Right atrium auricular region (tissue), 2 donors: ENCODE measurements around the gene C22orf39. TPM values are rescaled to one million over a fixed set of nuclear protein-coding genes. Genes with fewer than 3 reads are reported as not detected.
A peak's percentile ranks its signal among the peaks of the same experiment; 100 is the strongest.

ENCODE experiments used
- DNase-seq: peaks from one replicate; pipeline ENCODE4 v3.0.0-alpha.2; 2019; ENCODE audit warnings: low spot score
- H3K27ac ChIP-seq, 2 donors: fragments of 200-600 bp; sonication (generic); 1 replicate in 1 of 2; 2 replicates in 1 of 2; pipeline ENCODE4 v1.5.1; 2016 to 2019
- H3K27me3 ChIP-seq, 2 donors: fragments of 200-600 bp; sonication (generic); one replicate each; pipeline versions ENCODE4 v1.5.1 to v1.6.0; 2017 to 2019
- H3K36me3 ChIP-seq: fragments of 200-600 bp; sonication (generic); one replicate; pipeline ENCODE4 v1.5.1; 2016
- H3K4me1 ChIP-seq, 2 donors: fragments of 200-600 bp; sonication (generic); one replicate each; pipeline versions ENCODE4 v1.5.1 to v1.6.0; 2017 to 2019
- H3K4me3 ChIP-seq, 2 donors: fragments of 200-600 bp; sonication (generic); 1 replicate in 1 of 2; 2 replicates in 1 of 2; pipeline ENCODE4 v1.5.1; 2017 to 2019; ENCODE audit warnings: mild to moderate bottlenecking in 1 of 2, moderate library complexity in 1 of 2
- H3K9me3 ChIP-seq, 2 donors: fragments of 200-600 bp; sonication (generic); one replicate each; pipeline ENCODE4 v1.5.1; 2019
- total RNA-seq, 2 donors: library from RNA; depleted of rRNA; stranded (reverse); fragments of >200 nt; gene quantifications; one replicate each; pipeline ENCODE4 v1.1.0, GENCODE V29; 2016
- TF ChIP-seq, protein P1 (sequence below), 2 donors: fragments of 200-600 bp; sonication (generic); IDR thresholded peaks; one replicate each; pipeline ENCODE4 v1.5.1; 2019; ENCODE audit warnings: antibody characterized with exemption in 2 of 2

C22orf39 gene
- total RNA-seq, 2 donors from 2014 or later: 61.0 to 68.7 TPM

DNA sequence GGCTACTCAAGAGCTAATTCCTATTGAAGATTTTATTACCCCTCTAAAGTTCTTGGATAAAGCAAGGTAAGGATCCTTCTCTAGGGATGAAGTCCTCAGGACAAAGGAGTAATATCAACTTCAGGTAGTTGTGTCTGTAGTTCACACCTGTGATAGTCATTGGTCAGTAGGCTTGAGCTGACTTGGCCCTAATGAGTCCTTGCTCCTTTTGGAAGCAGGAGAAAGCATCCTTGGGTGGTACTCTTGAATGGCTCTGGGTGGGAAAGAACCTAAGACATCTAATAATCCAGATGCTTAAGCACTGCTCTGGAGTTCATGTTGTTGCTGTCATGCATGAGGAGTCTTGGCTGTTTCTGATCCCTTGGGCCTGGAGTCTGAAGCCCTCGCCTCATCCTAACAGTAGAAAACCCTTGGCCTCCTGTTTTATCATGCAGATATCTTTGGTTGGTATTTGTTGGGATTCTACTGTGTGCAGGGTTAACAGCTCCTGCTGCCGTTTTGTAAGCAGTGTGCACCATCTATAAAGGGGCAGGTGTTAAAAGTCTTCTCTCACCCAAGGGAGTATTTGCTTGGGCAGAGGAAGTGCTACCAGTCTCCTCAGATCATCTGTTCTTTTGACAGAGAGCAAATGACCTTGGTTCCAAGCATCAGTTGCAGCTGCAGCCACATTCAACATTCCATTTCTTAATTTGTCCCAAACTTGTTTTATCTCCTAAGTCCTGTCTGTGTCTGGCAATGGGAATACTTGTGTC lies 12.5 kb downstream of the C22orf39 start:
- no peaks in the 10 kb centered on the region for H3K9me3 ChIP-seq
- peaks cover 0 to 22% of the 10 kb centered on the region in 2 donors for H3K4me1 ChIP-seq
- peaks cover 26% of the 10 kb centered on the region for H3K36me3 ChIP-seq
- H3K4me3 ChIP-seq: no peak overlapping the region
- H3K27ac ChIP-seq: no peak overlapping the region
- TF ChIP-seq, protein P1, sequence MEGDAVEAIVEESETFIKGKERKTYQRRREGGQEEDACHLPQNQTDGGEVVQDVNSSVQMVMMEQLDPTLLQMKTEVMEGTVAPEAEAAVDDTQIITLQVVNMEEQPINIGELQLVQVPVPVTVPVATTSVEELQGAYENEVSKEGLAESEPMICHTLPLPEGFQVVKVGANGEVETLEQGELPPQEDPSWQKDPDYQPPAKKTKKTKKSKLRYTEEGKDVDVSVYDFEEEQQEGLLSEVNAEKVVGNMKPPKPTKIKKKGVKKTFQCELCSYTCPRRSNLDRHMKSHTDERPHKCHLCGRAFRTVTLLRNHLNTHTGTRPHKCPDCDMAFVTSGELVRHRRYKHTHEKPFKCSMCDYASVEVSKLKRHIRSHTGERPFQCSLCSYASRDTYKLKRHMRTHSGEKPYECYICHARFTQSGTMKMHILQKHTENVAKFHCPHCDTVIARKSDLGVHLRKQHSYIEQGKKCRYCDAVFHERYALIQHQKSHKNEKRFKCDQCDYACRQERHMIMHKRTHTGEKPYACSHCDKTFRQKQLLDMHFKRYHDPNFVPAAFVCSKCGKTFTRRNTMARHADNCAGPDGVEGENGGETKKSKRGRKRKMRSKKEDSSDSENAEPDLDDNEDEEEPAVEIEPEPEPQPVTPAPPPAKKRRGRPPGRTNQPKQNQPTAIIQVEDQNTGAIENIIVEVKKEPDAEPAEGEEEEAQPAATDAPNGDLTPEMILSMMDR (IDR thresholded peaks at IDR 0.05): no peak
- no peaks in the 10 kb centered on the region for H3K27me3 ChIP-seq
- no peak for DNase-seq

- Histone ChIP-seq H3K4me3 (no peak overlapping the region), H3K27me3 (no peaks in the 10 kb centered on the region), H3K9me3 (no peaks in the 10 kb centered on the region), H3K36me3 (peaks cover 26% of the 10 kb centered on the region), H3K4me1 (peaks cover 0 to 27% of the 10 kb centered on the region in 2 donors), H3K27ac (no peak overlapping the region)
- DNase-seq: no peak
- TF ChIP-seq, protein P1 (IDR thresholded peaks at IDR 0.05): no peak
Observed at GRCh38 chr22:19434401-19434800, 13.1 kb downstream of the C22orf39 start.

DNA sequence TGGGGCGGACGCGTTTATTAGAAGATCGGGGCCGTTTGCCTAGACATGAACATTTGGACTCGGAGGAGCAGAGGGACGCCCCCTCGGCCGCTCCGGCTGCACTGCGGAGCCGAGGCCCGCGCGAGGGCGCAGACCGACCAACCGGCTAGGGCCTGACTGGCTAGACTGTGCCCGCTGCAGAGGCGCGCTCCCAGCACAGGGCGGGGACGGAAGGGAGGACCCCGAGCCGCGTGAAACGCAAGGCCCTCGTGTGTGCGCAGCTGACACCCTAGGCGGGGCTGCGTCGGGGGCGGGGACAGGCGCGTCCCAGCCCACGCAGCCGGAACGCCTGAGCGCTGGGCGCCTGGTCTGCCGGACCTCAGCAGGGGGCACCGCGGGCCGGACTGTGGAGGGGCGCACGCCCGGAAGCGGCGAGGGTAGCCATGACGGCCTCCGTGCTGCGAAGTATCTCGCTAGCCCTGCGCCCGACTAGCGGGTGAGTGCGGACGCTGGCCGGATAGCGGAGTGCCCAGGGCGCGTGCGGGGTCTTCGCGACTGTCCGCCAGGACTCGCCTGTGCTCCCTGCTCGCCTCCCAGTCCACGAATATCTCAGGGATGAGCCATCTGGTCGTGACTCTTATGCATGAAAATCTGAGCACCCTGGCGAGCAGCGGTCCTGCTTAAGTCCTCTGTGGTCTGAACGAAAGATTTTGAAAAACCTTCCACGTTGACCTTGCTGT lies 15.2 kb downstream of the C22orf39 start, which contains the start of gene MRPL40:
Gene MRPL40 (plus strand): TSS at position 413 of the 719 bp plus-strand sequence. CDS start 10 bp downstream, at position 423.
- Histone ChIP-seq H3K36me3 (peaks cover 26% of the 10 kb centered on the region), H3K27me3 (no peaks in the 10 kb centered on the region), H3K9me3 (no peaks in the 10 kb centered on the region), H3K4me3 (peak within 1 kb of the TSS; percentile 84 to 92), H3K27ac (peak within 1 kb of the TSS; percentile 98 to 99), H3K4me1 (peaks cover 0 to 27% of the 10 kb centered on the region in 2 donors)
- peak; percentile 92 for DNase-seq
- TF ChIP-seq, protein P1 (IDR thresholded peaks at IDR 0.05): no peak

- no peaks in the 10 kb centered on the region for H3K9me3 ChIP-seq
- DNase-seq: peak; percentile 77
- no peaks in the 10 kb centered on the region for H3K27me3 ChIP-seq
- TF ChIP-seq, protein P1 (IDR thresholded peaks at IDR 0.05): no peak
- H3K27ac ChIP-seq: peak within 1 kb of the TSS; percentile 98 to 99
- H3K36me3 ChIP-seq: peaks cover 23% of the 10 kb centered on the region
- H3K4me3 ChIP-seq: peak within 1 kb of the TSS; percentile 84 to 92
- H3K4me1 ChIP-seq: peaks cover 0 to 27% of the 10 kb centered on the region in 2 donors
Observed at GRCh38 chr22:19431649-19432132, 15.8 kb downstream of the C22orf39 start, which contains the start of gene HIRA. HIRA (minus strand) TSS chr22:19431733; CDS start chr22:19431476, 257 bp downstream.

GRCh38 chr22:19430890-19431541 lies 16.5 kb downstream of the C22orf39 start:
- H3K36me3 ChIP-seq: peaks cover 16% of the 10 kb centered on the region
- H3K4me1 ChIP-seq: peaks cover 0 to 27% of the 10 kb centered on the region in 2 donors
- H3K4me3 ChIP-seq: peak overlapping the region; percentile 84 to 92
- H3K27me3 ChIP-seq: no peaks in the 10 kb centered on the region
- peak overlapping the region; percentile 18 to 82 for H3K27ac ChIP-seq
- H3K9me3 ChIP-seq: no peaks in the 10 kb centered on the region
- DNase-seq: no peak
- TF ChIP-seq, protein P1 (IDR thresholded peaks at IDR 0.05): peak in 1 of 2 donors; percentile 18
